KMS-11 (cell line): ENCODE measurements around the gene TOX3.

Experiments used
- H2AFZ ChIP-seq: fragments of 200-600 bp; sonication (generic); 2 replicates; pipeline ENCODE4 v1.6.1; 2016; ENCODE audit warnings: antibody characterized with exemption, mixed run types, low read depth
- H3K27ac ChIP-seq: fragments of 200-600 bp; sonication (generic); 2 replicates; pipeline ENCODE4 v1.6.1; 2016; ENCODE audit warnings: mild to moderate bottlenecking, mixed run types
- H3K27me3 ChIP-seq: fragments of 200-600 bp; sonication (generic); 2 replicates; pipeline ENCODE4 v1.6.1; 2017; ENCODE audit warnings: mild to moderate bottlenecking, low read depth, mixed run types, moderate library complexity; ENCODE audit not compliant: insufficient read depth
- H3K36me3 ChIP-seq: fragments of 200-600 bp; sonication (generic); 2 replicates; pipeline ENCODE4 v1.6.1; 2017; ENCODE audit warnings: mild to moderate bottlenecking, mixed run types; ENCODE audit not compliant: insufficient read depth
- H3K4me1 ChIP-seq: fragments of 200-600 bp; sonication (generic); 2 replicates; pipeline ENCODE4 v1.6.1; 2016; ENCODE audit warnings: mild to moderate bottlenecking, low read depth, mixed run types; ENCODE audit not compliant: poor library complexity, severe bottlenecking
- H3K4me2 ChIP-seq: fragments of 200-600 bp; sonication (generic); 2 replicates; pipeline ENCODE4 v1.7.0; 2016; ENCODE audit warnings: mild to moderate bottlenecking, mixed run types
- H3K4me3 ChIP-seq: fragments of 200-600 bp; sonication (generic); IDR thresholded peaks from 2 replicates; pipeline ENCODE4 v1.6.1; 2017; ENCODE audit warnings: low read depth, low read length, mixed read lengths; ENCODE audit not compliant: insufficient read depth
- H3K79me2 ChIP-seq: fragments of 200-600 bp; sonication (generic); 2 replicates; pipeline ENCODE4 v1.6.1; 2016; ENCODE audit warnings: low read depth, mixed run types; ENCODE audit not compliant: insufficient read depth
- H3K9ac ChIP-seq: fragments of 200-600 bp; sonication (generic); 2 replicates; pipeline ENCODE4 v1.6.1; 2016; ENCODE audit warnings: mild to moderate bottlenecking, mixed run types
- H4K20me1 ChIP-seq: fragments of 200-600 bp; sonication (generic); 2 replicates; pipeline ENCODE4 v1.6.1; 2016; ENCODE audit warnings: mild to moderate bottlenecking, mixed run types; ENCODE audit not compliant: insufficient read depth
- TF ChIP-seq, protein P1 (sequence below): fragments of 200-600 bp; sonication (generic); conservative IDR thresholded peaks from 2 replicates; pipeline ENCODE4 v1.6.1; 2017; ENCODE audit warnings: low read depth, mild to moderate bottlenecking, antibody characterized with exemption, low read length, moderate library complexity, mixed read lengths

TOX3 gene

DNA sequence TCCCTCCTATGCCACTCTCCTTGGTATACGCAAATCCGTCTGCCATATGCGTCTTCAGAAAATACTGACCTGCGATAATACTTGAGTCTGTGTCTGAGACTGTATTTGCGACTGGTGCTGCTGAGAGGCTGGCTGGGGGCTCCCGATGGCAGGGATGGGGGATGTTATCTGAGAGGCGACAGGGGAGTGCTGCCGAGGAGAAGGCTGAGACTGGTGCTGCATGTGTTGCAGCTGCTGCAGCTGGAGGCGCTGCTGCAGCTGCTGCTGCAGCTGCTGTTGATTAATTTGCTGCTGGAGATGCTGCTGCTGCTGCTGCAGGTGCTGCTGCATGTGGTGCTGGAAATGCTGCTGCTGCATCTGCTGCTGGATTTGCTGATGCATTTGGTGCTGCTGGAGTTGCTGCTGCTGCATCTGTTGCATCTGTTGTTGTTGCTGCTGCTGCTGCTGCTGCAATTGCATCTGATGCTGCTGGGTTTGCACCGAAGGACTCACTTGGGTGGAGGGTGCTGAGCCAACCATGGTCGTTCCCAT, 107.7 kb downstream of the TOX3 start:
- H3K27me3 ChIP-seq: no peaks in the 10 kb centered on the region
- no peak overlapping the region for H3K4me2 ChIP-seq
- H2AFZ ChIP-seq: no peak overlapping the region
- no peaks in the 10 kb centered on the region for H3K79me2 ChIP-seq
- H3K4me3 ChIP-seq: no peak overlapping the region
- H3K9ac ChIP-seq: no peak overlapping the region
- H4K20me1 ChIP-seq: no peaks in the 10 kb centered on the region
- TF ChIP-seq, protein P1, sequence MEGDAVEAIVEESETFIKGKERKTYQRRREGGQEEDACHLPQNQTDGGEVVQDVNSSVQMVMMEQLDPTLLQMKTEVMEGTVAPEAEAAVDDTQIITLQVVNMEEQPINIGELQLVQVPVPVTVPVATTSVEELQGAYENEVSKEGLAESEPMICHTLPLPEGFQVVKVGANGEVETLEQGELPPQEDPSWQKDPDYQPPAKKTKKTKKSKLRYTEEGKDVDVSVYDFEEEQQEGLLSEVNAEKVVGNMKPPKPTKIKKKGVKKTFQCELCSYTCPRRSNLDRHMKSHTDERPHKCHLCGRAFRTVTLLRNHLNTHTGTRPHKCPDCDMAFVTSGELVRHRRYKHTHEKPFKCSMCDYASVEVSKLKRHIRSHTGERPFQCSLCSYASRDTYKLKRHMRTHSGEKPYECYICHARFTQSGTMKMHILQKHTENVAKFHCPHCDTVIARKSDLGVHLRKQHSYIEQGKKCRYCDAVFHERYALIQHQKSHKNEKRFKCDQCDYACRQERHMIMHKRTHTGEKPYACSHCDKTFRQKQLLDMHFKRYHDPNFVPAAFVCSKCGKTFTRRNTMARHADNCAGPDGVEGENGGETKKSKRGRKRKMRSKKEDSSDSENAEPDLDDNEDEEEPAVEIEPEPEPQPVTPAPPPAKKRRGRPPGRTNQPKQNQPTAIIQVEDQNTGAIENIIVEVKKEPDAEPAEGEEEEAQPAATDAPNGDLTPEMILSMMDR: no peak
- H3K36me3 ChIP-seq: no peaks in the 10 kb centered on the region
- H3K4me1 ChIP-seq: no peaks in the 10 kb centered on the region
- H3K27ac ChIP-seq: no peak overlapping the region

DNA sequence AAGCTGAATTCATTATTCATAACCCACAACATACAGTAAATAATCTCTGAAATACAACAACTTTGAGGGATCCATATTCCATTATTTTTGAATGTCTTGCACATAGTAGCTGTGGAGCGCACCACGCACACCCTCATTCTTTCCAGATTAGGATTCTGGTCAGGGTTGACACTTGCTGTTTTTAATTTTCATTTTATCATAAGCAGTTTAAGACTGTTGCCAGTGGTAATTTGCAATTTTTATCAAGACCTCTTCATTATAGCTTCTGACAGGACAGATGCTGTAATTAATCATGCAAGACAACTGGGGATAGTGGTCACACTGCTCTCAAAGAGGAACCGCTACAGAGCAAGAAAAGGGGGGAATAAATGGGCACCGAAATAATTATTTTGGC, 109.7 kb downstream of the TOX3 start:
- Histone ChIP-seq H3K36me3 (no peaks in the 10 kb centered on the region), H4K20me1 (no peaks in the 10 kb centered on the region), H3K27me3 (no peaks in the 10 kb centered on the region), H3K4me2 (no peak overlapping the region), H3K27ac (no peak overlapping the region), H3K79me2 (no peaks in the 10 kb centered on the region), H3K9ac (no peak overlapping the region), H3K4me3 (no peak overlapping the region), H3K4me1 (no peaks in the 10 kb centered on the region), H2AFZ (no peak overlapping the region)
- TF ChIP-seq, protein P1: no peak

DNA sequence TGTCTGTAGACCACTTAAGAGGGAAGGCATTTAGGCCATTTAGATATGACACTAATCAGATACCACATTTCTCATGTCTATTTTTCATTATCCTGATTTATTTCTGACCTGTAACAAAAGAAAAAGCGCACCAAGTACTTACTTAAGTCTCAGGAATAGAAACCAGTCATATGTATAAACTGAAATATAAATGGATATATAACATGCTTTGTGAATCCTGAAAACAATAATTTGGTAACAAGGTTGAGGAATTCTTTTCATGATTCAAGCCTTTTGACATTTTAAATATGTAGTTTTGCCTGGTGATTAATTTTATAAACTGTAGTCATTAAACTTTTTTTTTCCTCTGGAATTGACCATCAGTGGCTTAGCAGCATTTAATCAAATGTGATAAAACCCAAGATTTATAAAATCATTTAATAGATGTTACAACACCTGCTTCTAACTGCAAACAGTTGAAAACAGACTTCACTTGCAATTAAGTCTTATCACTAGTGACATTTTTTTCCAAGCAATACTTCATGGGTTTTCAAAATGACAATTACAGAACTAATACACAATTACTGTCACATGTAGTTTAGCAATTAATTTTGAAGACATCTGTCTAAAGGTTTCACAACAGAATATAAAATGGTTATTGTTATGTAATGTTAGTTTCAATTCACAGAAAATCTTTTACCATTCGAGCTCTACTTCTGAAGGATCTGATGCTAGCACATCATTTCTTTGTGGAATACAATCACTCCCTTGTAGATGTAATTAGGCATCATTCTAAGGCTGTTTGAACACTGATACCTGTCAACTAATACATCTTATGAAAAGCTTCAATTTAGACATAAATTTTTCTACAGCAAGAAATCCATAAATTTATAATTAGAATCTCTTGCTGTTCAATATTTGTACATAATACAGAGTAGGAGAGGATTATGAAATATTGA, 110.3 kb downstream of the TOX3 start:
- Histone ChIP-seq H3K79me2 (no peaks in the 10 kb centered on the region), H3K9ac (no peak overlapping the region), H4K20me1 (no peaks in the 10 kb centered on the region), H2AFZ (no peak overlapping the region), H3K4me2 (no peak overlapping the region), H3K4me3 (no peak overlapping the region), H3K4me1 (no peaks in the 10 kb centered on the region), H3K27ac (no peak overlapping the region), H3K36me3 (no peaks in the 10 kb centered on the region), H3K27me3 (no peaks in the 10 kb centered on the region)
- TF ChIP-seq, protein P1: no peak

DNA sequence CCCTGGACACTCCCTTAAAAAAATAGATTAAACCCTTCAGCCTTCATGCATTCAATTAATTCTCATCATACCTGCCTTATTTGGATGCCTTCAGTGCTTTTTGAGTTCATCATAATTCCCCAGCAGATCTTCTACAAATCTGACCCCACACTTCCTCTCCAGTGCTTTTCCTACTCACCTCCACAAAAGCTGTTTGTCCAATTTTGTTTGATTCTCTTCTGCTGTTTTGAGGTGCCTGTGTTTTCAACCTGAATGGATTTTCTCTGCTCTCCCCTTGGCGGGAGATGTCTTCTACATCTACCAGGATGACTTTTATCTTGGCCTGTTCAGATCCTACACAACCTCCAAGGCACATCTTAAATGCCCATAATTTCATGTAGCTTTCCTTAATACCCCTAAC, 112.7 kb downstream of the TOX3 start:
- TF ChIP-seq, protein P1: no peak
- Histone ChIP-seq H3K4me1 (no peaks in the 10 kb centered on the region), H3K27ac (no peak overlapping the region)

More for the DNA sequence above, 112.7 kb downstream of the TOX3 start:
- no peaks in the 10 kb centered on the region for H3K27me3 ChIP-seq
- no peak overlapping the region for H2AFZ ChIP-seq
- no peaks in the 10 kb centered on the region for H3K36me3 ChIP-seq
- H3K79me2 ChIP-seq: no peaks in the 10 kb centered on the region
- no peak overlapping the region for H3K4me3 ChIP-seq
- H4K20me1 ChIP-seq: no peaks in the 10 kb centered on the region
- no peak overlapping the region for H3K4me2 ChIP-seq
- H3K9ac ChIP-seq: no peak overlapping the region
